Esophagus muscularis mucosa (tissue), 4 donors: ENCODE data around the gene FBXL7.

Experiments used
- CTCF ChIP-seq, 3 experiments: fragments of 200-600 bp in 2 of 3; fragments of 450-650 bp in 1 of 3; sonication (generic) in 2 of 3; IDR thresholded peaks; one replicate each; pipeline ENCODE4 v1.5.1; 2017 to 2019; ENCODE audit warnings: antibody characterized with exemption in 3 of 3, mild to moderate bottlenecking in 2 of 3, moderate library complexity in 1 of 3
- EP300 ChIP-seq: sonication (generic); formaldehyde crosslinking; IDR thresholded peaks from one replicate; pipeline ENCODE4 v1.6.1; 2017; ENCODE audit warnings: antibody characterized with exemption
- POLR2A ChIP-seq: fragments of 450-650 bp; IDR thresholded peaks from one replicate; pipeline ENCODE4 v1.6.1; 2017; ENCODE audit warnings: antibody characterized with exemption, moderate library complexity, mild to moderate bottlenecking, low read depth
- POLR2AphosphoS5 ChIP-seq, 2 donors: sonication (generic); formaldehyde crosslinking; IDR thresholded peaks; one replicate each; pipeline ENCODE4 v1.6.1; 2017; ENCODE audit warnings: antibody characterized with exemption in 2 of 2

- no peak for TF ChIP-seq CTCF (IDR thresholded peaks at IDR 0.05)
- no peak for TF ChIP-seq POLR2A
- TF ChIP-seq POLR2AphosphoS5 (IDR thresholded peaks at IDR 0.05) = no peak
- no peak for TF ChIP-seq EP300
These were observed 6.9 kb downstream of the FBXL7 start for GRCh38 chr5:15506897-15507296.
